Activated T-cell treated with anti-CD3 and anti-CD28 coated beads for 24 hours (primary cell): ENCODE measurements around the gene EXOC1L.

Source experiments
- DNase-seq: peaks from one replicate; pipeline ENCODE4 v3.0.0-alpha.2; 2020; ENCODE audit warnings: low read depth

Gene EXOC1L

DNA sequence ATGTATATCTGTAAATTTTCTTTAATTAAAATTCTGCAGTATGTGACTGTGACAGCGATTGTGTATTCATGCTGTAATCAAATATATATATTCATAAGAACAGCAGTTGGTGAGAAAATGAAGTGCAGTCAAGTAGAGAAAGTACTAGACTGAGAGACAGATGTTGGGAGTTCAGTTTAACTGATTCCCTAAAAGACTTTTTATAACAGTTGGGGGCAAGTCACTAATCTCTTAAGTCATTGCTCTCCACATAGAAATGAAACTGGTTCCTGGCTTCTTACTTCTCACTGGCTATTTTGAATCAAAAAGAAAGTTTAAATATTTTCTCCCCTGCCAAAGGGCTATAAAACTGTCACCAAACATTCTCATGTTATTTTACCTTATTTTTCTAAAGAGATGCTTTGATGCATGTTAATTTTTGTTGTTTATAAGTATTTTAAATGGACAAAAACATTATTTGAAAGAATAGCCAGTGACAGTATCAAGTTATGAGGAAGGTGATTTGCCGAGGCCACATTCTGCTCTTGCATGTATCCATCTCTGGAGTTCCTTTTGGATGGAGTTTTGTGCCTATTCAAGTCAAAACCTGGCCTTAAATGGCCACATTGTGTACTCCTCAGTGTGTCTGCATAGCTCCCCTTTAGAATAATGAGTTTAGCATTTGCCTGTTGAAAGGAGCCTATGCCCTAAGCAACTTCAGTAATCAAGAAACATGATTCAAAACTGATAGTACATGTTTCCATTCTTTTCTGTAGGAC, 64.7 kb downstream of the EXOC1L start:
- DNase-seq: no peak

DNA sequence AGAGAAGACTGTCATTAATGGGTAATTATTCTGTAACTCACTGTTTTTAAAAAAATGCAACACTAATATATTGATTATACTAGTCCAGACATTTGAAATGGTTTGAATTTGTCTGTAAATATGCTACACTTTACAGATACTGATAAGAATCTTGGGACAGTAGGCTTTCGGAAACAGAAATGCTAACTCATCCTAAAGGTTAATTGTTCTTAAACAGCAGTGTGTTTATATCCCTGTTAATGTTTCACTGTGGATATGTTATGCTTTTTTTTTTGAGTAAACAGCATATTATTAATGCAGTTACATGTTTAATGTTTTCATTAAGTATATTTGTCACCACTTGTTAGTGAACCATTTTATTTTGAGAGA, 65.2 kb downstream of the EXOC1L start:
- DNase-seq: no peak
